ENCODE data around the gene SCN5A.

- TF ChIP-seq ZBTB43 (CRISPR knock-in tag; conservative IDR thresholded peaks at IDR 0.05) (no peak), JUNB (CRISPR knock-in tag; IDR thresholded peaks at IDR 0.05; ENCODE audit: borderline replicate concordance) (no peak), ARNTL (CRISPR knock-in tag; IDR thresholded peaks at IDR 0.05) (no peak), CC2D1A (CRISPR knock-in tag; IDR thresholded peaks at IDR 0.05) (no peak), CHD2 (IDR thresholded peaks at IDR 0.05; ENCODE audit: low read depth, low read length) (no peak), ARID2 (CRISPR knock-in tag; IDR thresholded peaks at IDR 0.05; ENCODE audit: borderline replicate concordance) (no peak), POLR2A (IDR thresholded peaks at IDR 0.05; ENCODE audit: insufficient read depth in 1 of 2, low read depth in 2 of 2, low read length in 2 of 2) (no peak), ZNF569 (CRISPR knock-in tag; IDR thresholded peaks at IDR 0.05; ENCODE audit: borderline replicate concordance) (no peak)
- TF ChIP-seq, protein P1, sequence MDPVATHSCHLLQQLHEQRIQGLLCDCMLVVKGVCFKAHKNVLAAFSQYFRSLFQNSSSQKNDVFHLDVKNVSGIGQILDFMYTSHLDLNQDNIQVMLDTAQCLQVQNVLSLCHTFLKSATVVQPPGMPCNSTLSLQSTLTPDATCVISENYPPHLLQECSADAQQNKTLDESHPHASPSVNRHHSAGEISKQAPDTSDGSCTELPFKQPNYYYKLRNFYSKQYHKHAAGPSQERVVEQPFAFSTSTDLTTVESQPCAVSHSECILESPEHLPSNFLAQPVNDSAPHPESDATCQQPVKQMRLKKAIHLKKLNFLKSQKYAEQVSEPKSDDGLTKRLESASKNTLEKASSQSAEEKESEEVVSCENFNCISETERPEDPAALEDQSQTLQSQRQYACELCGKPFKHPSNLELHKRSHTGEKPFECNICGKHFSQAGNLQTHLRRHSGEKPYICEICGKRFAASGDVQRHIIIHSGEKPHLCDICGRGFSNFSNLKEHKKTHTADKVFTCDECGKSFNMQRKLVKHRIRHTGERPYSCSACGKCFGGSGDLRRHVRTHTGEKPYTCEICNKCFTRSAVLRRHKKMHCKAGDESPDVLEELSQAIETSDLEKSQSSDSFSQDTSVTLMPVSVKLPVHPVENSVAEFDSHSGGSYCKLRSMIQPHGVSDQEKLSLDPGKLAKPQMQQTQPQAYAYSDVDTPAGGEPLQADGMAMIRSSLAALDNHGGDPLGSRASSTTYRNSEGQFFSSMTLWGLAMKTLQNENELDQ (CRISPR knock-in tag; IDR thresholded peaks at IDR 0.05; ENCODE audit: borderline replicate concordance), result no peak
- TF ChIP-seq, protein P2, sequence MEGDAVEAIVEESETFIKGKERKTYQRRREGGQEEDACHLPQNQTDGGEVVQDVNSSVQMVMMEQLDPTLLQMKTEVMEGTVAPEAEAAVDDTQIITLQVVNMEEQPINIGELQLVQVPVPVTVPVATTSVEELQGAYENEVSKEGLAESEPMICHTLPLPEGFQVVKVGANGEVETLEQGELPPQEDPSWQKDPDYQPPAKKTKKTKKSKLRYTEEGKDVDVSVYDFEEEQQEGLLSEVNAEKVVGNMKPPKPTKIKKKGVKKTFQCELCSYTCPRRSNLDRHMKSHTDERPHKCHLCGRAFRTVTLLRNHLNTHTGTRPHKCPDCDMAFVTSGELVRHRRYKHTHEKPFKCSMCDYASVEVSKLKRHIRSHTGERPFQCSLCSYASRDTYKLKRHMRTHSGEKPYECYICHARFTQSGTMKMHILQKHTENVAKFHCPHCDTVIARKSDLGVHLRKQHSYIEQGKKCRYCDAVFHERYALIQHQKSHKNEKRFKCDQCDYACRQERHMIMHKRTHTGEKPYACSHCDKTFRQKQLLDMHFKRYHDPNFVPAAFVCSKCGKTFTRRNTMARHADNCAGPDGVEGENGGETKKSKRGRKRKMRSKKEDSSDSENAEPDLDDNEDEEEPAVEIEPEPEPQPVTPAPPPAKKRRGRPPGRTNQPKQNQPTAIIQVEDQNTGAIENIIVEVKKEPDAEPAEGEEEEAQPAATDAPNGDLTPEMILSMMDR (CRISPR knock-in tag; IDR thresholded peaks at IDR 0.05), result no peak
- TF ChIP-seq, protein P3, sequence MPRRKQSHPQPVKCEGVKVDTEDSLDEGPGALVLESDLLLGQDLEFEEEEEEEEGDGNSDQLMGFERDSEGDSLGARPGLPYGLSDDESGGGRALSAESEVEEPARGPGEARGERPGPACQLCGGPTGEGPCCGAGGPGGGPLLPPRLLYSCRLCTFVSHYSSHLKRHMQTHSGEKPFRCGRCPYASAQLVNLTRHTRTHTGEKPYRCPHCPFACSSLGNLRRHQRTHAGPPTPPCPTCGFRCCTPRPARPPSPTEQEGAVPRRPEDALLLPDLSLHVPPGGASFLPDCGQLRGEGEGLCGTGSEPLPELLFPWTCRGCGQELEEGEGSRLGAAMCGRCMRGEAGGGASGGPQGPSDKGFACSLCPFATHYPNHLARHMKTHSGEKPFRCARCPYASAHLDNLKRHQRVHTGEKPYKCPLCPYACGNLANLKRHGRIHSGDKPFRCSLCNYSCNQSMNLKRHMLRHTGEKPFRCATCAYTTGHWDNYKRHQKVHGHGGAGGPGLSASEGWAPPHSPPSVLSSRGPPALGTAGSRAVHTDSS (CRISPR knock-in tag; conservative IDR thresholded peaks at IDR 0.05), result no peak
- TF ChIP-seq, protein P4, sequence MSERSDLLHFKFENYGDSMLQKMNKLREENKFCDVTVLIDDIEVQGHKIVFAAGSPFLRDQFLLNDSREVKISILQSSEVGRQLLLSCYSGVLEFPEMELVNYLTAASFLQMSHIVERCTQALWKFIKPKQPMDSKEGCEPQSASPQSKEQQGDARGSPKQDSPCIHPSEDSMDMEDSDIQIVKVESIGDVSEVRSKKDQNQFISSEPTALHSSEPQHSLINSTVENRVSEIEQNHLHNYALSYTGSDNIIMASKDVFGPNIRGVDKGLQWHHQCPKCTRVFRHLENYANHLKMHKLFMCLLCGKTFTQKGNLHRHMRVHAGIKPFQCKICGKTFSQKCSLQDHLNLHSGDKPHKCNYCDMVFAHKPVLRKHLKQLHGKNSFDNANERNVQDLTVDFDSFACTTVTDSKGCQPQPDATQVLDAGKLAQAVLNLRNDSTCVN (CRISPR knock-in tag; IDR thresholded peaks at IDR 0.05; ENCODE audit: borderline replicate concordance), result no peak
Measured at GRCh38 chr3:38648024-38648658, 1.3 kb downstream of the SCN5A start.
